GM12873 (cell line): Measurements from ENCODE around the gene FILIP1L.

Source experiments
- CTCF ChIP-seq: IDR thresholded peaks from 2 replicates; pipeline ENCODE4 v1.5.1; 2012; ENCODE audit warnings: low read depth, mild to moderate bottlenecking, moderate library complexity, low read length, control low read depth; ENCODE audit not compliant: insufficient read depth; ENCODE audit errors: missing control alignments

Gene FILIP1L

GRCh38 chr3:99920481-99921376 is 193.6 kb downstream of the FILIP1L start:
- TF ChIP-seq CTCF, result no peak

- no peak for TF ChIP-seq CTCF
Measured at GRCh38 chr3:99919694-99920093, 194.6 kb downstream of the FILIP1L start.

- TF ChIP-seq CTCF, result no peak
Measured at GRCh38 chr3:99918715-99919114, 195.6 kb downstream of the FILIP1L start.

- TF ChIP-seq CTCF, result no peak
Measured at GRCh38 chr3:99915906-99916432, 198.3 kb downstream of the FILIP1L start.

- TF ChIP-seq CTCF, result no peak
Measured at GRCh38 chr3:99911433-99911832, 202.9 kb downstream of the FILIP1L start.

- no peak for TF ChIP-seq CTCF
Measured at GRCh38 chr3:99910752-99911290, 203.5 kb downstream of the FILIP1L start.

- no peak for TF ChIP-seq CTCF
Measured at GRCh38 chr3:99909714-99910495, 204.4 kb downstream of the FILIP1L start.
